Gastrocnemius medialis (tissue), 4 donors: ENCODE data around the gene AMH.

ENCODE experiments used
- POLR2A ChIP-seq, 2 donors: fragments of 450-650 bp; IDR thresholded peaks; one replicate each; pipeline ENCODE4 v1.6.1; 2017; ENCODE audit warnings: antibody characterized with exemption in 2 of 2, mild to moderate bottlenecking in 2 of 2, moderate library complexity in 2 of 2
- TF ChIP-seq, protein P1 (sequence below), 5 experiments: fragments of 450-650 bp in 3 of 5; fragments of 200-600 bp in 2 of 5; sonication (generic) in 2 of 5; IDR thresholded peaks in 4 of 5; conservative IDR thresholded peaks in 1 of 5; 1 replicate in 4 of 5; 2 replicates in 1 of 5; pipeline ENCODE4 v1.5.1; 2016 to 2019; ENCODE audit warnings: antibody characterized with exemption in 5 of 5, mild to moderate bottlenecking in 3 of 5, moderate library complexity in 3 of 5

GRCh38 chr19:2250766-2251105, 1.6 kb downstream of the AMH start:
- TF ChIP-seq, protein P1, sequence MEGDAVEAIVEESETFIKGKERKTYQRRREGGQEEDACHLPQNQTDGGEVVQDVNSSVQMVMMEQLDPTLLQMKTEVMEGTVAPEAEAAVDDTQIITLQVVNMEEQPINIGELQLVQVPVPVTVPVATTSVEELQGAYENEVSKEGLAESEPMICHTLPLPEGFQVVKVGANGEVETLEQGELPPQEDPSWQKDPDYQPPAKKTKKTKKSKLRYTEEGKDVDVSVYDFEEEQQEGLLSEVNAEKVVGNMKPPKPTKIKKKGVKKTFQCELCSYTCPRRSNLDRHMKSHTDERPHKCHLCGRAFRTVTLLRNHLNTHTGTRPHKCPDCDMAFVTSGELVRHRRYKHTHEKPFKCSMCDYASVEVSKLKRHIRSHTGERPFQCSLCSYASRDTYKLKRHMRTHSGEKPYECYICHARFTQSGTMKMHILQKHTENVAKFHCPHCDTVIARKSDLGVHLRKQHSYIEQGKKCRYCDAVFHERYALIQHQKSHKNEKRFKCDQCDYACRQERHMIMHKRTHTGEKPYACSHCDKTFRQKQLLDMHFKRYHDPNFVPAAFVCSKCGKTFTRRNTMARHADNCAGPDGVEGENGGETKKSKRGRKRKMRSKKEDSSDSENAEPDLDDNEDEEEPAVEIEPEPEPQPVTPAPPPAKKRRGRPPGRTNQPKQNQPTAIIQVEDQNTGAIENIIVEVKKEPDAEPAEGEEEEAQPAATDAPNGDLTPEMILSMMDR (IDR thresholded peaks at IDR 0.05 in 4 of 5, conservative IDR thresholded peaks at IDR 0.05 in 1 of 5) = no peak
- TF ChIP-seq POLR2A (IDR thresholded peaks at IDR 0.05) = no peak
